Activated CD4-positive, alpha-beta T cell treated with anti-CD3 and anti-CD28 coated beads, Interleukin-2, amount 10 ng/mL, durations not matched to agents 24 days and 14 days (primary cell): Measurements from ENCODE around the gene CRHBP. TPM values are rescaled to one million over a fixed set of nuclear protein-coding genes. Genes with fewer than 3 reads are reported as not detected.
"Not testable (repeated sequence)": the region's sequence is repeated elsewhere in the genome, so short reads cannot be mapped to it uniquely, and the experiment has no call there.

Experiments
- DNase-seq: peaks from one replicate; pipeline ENCODE4 v3.0.0; 2022
- H3K27ac Mint-ChIP-seq: one replicate; pipeline ENCODE4 v1.8.0; 2022; ENCODE audit warnings: mild to moderate bottlenecking, mixed read lengths
- H3K27me3 Mint-ChIP-seq: one replicate; pipeline ENCODE4 v1.8.0; 2022; ENCODE audit warnings: mixed read lengths
- H3K36me3 Mint-ChIP-seq: one replicate; pipeline ENCODE4 v1.8.0; 2022; ENCODE audit warnings: low read depth, mild to moderate bottlenecking, mixed read lengths
- H3K4me1 Mint-ChIP-seq: one replicate; pipeline ENCODE4 v1.8.0; 2021; ENCODE audit warnings: mixed read lengths
- H3K4me3 Mint-ChIP-seq: one replicate; pipeline ENCODE4 v1.8.0; 2022; ENCODE audit warnings: mild to moderate bottlenecking, moderate library complexity, mixed read lengths
- H3K9me3 Mint-ChIP-seq: one replicate; pipeline ENCODE4 v1.8.0; 2021; ENCODE audit warnings: mixed read lengths
- intact Hi-C: fragments of 100-400 bp; cut with micrococcal nuclease; formaldehyde crosslinking; loops from one replicate; pipeline ENCODE4 v1.15.1; 2023
- total RNA-seq: library from RNA; stranded (reverse); gene quantifications from 2 replicates; pipeline ENCODE4 v1.2.3, GENCODE V29; 2022

CRHBP gene
- total RNA-seq, 1 donor from 2014 or later: 0.23 TPM

- no peak overlapping the region for H3K4me3 Mint-ChIP-seq
- peaks cover 12% of the 10 kb centered on the region for H3K27me3 Mint-ChIP-seq
- H3K4me1 Mint-ChIP-seq: peaks cover 2% of the 10 kb centered on the region
- no peaks in the 10 kb centered on the region for H3K9me3 Mint-ChIP-seq
- intact Hi-C loops: no loop called here
- DNase-seq: no peak
- no peaks in the 10 kb centered on the region for H3K36me3 Mint-ChIP-seq
- no peak overlapping the region for H3K27ac Mint-ChIP-seq
Measured at GRCh38 chr5:76978869-76979268, 26.0 kb downstream of the CRHBP start.

DNA sequence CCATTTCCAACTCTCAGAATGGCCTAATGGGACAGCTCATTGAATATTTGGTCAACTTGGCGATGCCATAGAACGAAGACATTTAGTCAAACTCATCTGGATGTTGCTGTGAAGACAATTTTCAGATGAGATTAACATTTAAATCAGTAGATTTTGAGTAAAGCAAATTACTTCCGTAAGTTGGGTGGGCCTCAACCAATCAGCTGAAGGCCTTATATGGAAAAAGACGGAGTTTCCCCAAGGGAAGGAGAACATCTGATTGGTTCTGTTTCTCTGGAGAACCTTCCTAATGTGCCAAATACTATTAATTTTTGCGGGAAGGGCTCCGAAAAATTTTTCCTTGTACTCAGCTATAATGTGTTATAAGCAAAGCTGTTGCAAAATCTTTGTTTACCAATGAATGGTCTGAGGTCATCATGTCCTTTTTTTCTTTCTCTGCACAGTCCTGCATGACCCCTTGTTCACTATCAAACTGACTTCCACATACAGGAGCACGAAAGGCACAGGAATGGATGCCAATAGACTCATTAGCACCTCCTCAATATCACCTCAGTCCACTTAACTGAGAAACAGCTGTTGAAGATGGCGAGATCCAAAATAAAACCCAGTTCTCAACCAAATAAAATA lies 27.8 kb downstream of the CRHBP start:
- Mint-ChIP-seq H3K4me3 (no peak overlapping the region), H3K36me3 (no peaks in the 10 kb centered on the region), H3K27me3 (peaks cover 12% of the 10 kb centered on the region), H3K9me3 (no peaks in the 10 kb centered on the region), H3K4me1 (peaks cover 2% of the 10 kb centered on the region), H3K27ac (no peak overlapping the region)
- DNase-seq: no peak
- intact Hi-C loops: no loop called here

- Mint-ChIP-seq H3K27me3 (peaks cover 8% of the 10 kb centered on the region), H3K4me3 (no peak overlapping the region), H3K27ac (no peak overlapping the region), H3K9me3 (no peaks in the 10 kb centered on the region), H3K4me1 (peaks cover 2% of the 10 kb centered on the region), H3K36me3 (no peaks in the 10 kb centered on the region)
- no peak for DNase-seq
- intact Hi-C loops: no loop called here
Measured at GRCh38 chr5:76982450-76982849, 29.6 kb downstream of the CRHBP start.

DNA sequence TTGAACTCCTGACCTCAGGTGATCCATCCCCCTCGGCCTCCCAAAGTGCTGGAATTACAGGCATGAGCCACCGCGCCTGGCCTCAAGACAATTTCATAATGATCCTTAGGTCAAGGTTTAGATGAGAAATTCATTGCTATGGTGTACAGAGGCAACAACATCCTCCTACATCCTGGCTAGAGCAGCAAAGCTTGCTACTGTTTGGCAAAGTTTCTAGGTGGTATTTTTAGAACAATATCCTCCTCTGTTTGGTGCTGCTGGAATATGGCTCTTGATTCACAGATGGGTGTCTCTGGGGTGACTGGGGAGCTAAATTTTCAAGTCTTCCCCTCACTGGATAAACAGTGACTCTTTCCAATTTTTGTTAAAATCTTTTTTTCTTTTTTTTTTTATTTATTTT lies 30.6 kb downstream of the CRHBP start:
- Mint-ChIP-seq H3K27ac (no peak overlapping the region), H3K9me3 (no peaks in the 10 kb centered on the region), H3K36me3 (no peaks in the 10 kb centered on the region), H3K27me3 (peaks cover 8% of the 10 kb centered on the region), H3K4me3 (no peak overlapping the region), H3K4me1 (peaks cover 2% of the 10 kb centered on the region)
- DNase-seq: no peak
- intact Hi-C loops: no loop called here

DNA sequence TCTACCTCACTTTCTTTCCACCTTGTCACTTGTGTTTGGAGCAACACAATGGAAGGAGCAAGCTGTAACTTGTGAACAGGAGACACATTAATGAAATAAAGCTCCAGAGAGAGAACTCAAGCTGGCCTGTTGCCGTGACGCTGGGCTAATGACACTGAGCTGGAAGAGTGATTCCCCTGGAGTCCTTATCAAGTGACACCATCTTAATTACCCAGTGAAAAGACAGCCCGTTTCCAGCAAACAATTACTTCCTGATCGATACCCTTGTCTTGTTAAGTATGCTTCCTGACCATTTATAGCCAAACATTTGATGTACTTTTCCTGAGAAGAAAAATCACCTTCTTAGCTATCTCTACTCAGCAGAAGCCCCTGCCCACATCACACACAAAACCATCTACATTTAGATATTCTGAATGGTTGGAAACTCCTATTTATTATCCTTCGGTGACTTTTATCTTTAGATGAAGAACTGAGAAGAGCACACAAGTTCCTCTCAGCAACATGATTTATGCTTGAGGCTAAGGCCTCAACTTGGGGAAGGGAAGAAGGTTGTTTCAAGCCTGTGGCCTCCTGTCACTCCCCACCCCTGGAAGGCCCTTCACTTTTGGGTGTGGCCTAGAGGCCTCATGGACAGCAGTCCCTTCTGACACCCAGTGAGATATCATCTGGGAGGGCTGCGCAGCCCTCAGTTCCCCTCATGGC lies 34.1 kb downstream of the CRHBP start:
- H3K4me3 Mint-ChIP-seq: no peak overlapping the region
- H3K36me3 Mint-ChIP-seq: no peaks in the 10 kb centered on the region
- no peaks in the 10 kb centered on the region for H3K4me1 Mint-ChIP-seq
- DNase-seq: no peak
- no peaks in the 10 kb centered on the region for H3K9me3 Mint-ChIP-seq
- no peak overlapping the region for H3K27ac Mint-ChIP-seq
- intact Hi-C loops: no loop called here
- peaks cover 3% of the 10 kb centered on the region for H3K27me3 Mint-ChIP-seq

DNA sequence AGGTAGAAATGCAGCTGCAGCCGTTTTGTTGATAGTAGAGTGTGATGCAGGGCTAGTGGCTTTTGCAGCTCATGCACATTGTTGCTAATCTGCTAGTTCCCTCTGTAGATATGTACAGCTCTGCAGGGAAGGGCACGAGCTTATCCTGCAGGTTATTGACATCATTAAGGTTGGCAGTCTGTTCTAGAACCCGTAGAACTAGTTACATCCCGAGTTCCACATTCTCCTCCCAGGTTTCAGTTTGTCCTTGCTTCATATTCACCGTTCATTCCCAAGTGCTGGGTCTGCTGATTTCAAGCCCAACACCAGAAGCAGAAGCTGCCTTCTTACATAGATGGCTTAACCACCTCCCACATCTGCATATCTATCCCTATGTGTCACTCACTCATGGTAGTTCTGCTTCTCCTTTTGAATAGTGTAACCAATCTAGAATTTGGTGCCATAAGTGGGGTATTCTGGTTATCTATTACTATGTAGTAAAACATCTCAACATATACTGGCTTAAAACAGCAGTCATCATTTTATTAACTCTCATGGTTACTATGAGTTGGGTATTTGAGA lies 38.1 kb downstream of the CRHBP start:
- H3K4me3 Mint-ChIP-seq: no peak overlapping the region

GRCh38 chr5:76993436-76993835 lies 40.6 kb downstream of the CRHBP start:
- H3K36me3 Mint-ChIP-seq, intact Hi-C loops, H3K4me3 Mint-ChIP-seq, H3K9me3 Mint-ChIP-seq, H3K4me1 Mint-ChIP-seq, DNase-seq, H3K27me3 Mint-ChIP-seq, H3K27ac Mint-ChIP-seq: not testable (repeated sequence)

More for the DNA sequence above, 38.1 kb downstream of the CRHBP start:
- Mint-ChIP-seq H3K27me3 (peaks cover 6% of the 10 kb centered on the region), H3K27ac (no peak overlapping the region), H3K9me3 (no peaks in the 10 kb centered on the region), H3K36me3 (no peaks in the 10 kb centered on the region), H3K4me1 (no peaks in the 10 kb centered on the region)
- intact Hi-C loops: no loop called here
- DNase-seq: no peak

- no peaks in the 10 kb centered on the region for H3K4me1 Mint-ChIP-seq
- no peak overlapping the region for H3K4me3 Mint-ChIP-seq
- no peak overlapping the region for H3K27ac Mint-ChIP-seq
- intact Hi-C loops: no loop called here
- peaks cover 10% of the 10 kb centered on the region for H3K27me3 Mint-ChIP-seq
- no peak for DNase-seq
- no peaks in the 10 kb centered on the region for H3K36me3 Mint-ChIP-seq
- no peaks in the 10 kb centered on the region for H3K9me3 Mint-ChIP-seq
Measured at GRCh38 chr5:76994337-76994736, 41.5 kb downstream of the CRHBP start.

- H3K4me3 Mint-ChIP-seq, H3K9me3 Mint-ChIP-seq, DNase-seq, H3K4me1 Mint-ChIP-seq, intact Hi-C loops, H3K36me3 Mint-ChIP-seq, H3K27ac Mint-ChIP-seq: not testable (repeated sequence)
- peaks cover 16% of the 10 kb centered on the region for H3K27me3 Mint-ChIP-seq
Measured at GRCh38 chr5:76998251-76998650, 45.4 kb downstream of the CRHBP start.

- H3K27me3 Mint-ChIP-seq: peaks cover 21% of the 10 kb centered on the region
- no peak for DNase-seq
- no peaks in the 10 kb centered on the region for H3K36me3 Mint-ChIP-seq
- H3K4me1 Mint-ChIP-seq: no peaks in the 10 kb centered on the region
- intact Hi-C loops: no loop called here
- H3K27ac Mint-ChIP-seq: no peak overlapping the region
- H3K4me3 Mint-ChIP-seq: no peak overlapping the region
- no peaks in the 10 kb centered on the region for H3K9me3 Mint-ChIP-seq
Measured at GRCh38 chr5:76999451-76999850, 46.6 kb downstream of the CRHBP start.

DNA sequence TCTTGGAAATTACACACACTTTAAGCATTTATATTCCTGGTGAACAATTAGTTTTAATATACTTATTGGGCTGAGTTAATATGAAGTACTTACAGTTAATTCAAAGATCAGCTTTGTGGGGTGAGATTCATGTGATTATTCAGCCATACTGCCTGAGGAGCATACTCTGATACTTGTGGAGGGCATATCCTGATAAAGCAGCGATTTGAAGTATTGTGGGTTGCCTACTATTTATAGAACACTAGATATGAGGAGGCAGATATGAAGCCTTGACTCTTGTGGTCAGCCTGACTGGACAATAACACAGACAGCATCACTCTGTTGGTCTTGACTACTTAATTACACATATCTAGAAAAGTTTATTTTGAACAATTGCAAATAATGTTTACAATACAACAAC lies 50.4 kb downstream of the CRHBP start:
- H3K27me3 Mint-ChIP-seq: peaks cover 43% of the 10 kb centered on the region
- no peak for DNase-seq
- intact Hi-C loops: no loop called here
- H3K9me3 Mint-ChIP-seq: no peaks in the 10 kb centered on the region
- H3K36me3 Mint-ChIP-seq: no peaks in the 10 kb centered on the region
- no peak overlapping the region for H3K4me3 Mint-ChIP-seq
- no peaks in the 10 kb centered on the region for H3K4me1 Mint-ChIP-seq
- no peak overlapping the region for H3K27ac Mint-ChIP-seq

- Mint-ChIP-seq H3K27me3 (peaks cover 38% of the 10 kb centered on the region), H3K4me3 (no peak overlapping the region), H3K9me3 (no peaks in the 10 kb centered on the region), H3K27ac (no peak overlapping the region), H3K4me1 (no peaks in the 10 kb centered on the region), H3K36me3 (no peaks in the 10 kb centered on the region)
- no peak for DNase-seq
- intact Hi-C loops: no loop called here
Measured at GRCh38 chr5:77006124-77006523, 53.3 kb downstream of the CRHBP start.

DNA sequence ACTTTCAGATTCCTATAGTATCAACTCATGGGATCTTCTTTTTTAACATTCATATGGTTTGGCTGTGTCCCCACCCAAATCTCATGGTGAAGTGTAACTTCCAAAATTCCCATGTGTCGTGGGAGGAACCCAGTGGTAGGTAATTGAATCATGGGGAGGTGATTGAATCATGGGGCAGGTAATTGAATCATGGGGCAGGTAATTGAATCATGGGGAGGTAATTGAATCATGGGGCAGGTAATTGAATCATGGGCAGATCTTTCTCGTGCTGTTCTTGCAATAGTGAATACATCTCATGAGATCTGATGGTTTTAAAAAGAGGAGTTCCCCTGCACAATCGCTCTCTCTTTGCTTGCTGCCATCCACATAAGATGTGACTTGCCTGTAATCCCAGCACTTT lies 55.6 kb downstream of the CRHBP start:
- H3K27ac Mint-ChIP-seq: no peak overlapping the region
- intact Hi-C loops: no loop called here
- H3K27me3 Mint-ChIP-seq: peaks cover 30% of the 10 kb centered on the region
- DNase-seq: no peak
- no peak overlapping the region for H3K4me3 Mint-ChIP-seq
- H3K36me3 Mint-ChIP-seq: no peaks in the 10 kb centered on the region
- H3K9me3 Mint-ChIP-seq: no peaks in the 10 kb centered on the region
- H3K4me1 Mint-ChIP-seq: peaks cover 13% of the 10 kb centered on the region

- Mint-ChIP-seq H3K36me3 (no peaks in the 10 kb centered on the region), H3K4me1 (peaks cover 13% of the 10 kb centered on the region), H3K4me3 (no peak overlapping the region), H3K27ac (no peak overlapping the region), H3K27me3 (peaks cover 19% of the 10 kb centered on the region), H3K9me3 (no peaks in the 10 kb centered on the region)
- no peak for DNase-seq
- intact Hi-C loops: no loop called here
Measured at GRCh38 chr5:77010243-77010642, 57.4 kb downstream of the CRHBP start.
